WTC11 (cell line): ENCODE data around the gene MACROD2. TPM values are rescaled to one million over a fixed set of nuclear protein-coding genes. Genes with fewer than 3 reads are reported as not detected.

Experiments
- ATAC-seq: fragments of 200-7000 bp; cut with Tn5 transposase; 2 replicates; pipeline ENCODE4 v1.10.0; 2021; ENCODE audit warnings: mild to moderate bottlenecking, moderate library complexity
- CTCF ChIA-PET: fragments of 300-600 bp; sonication (Branson Sonifier 250); formaldehyde crosslinking; loops from one replicate; lab custom pipeline; 2021; ENCODE audit warnings: antibody characterized with exemption; lab: Charles Lee
- POLR2A ChIA-PET: fragments of 350-600 bp; sonication (Branson Sonifier 250); formaldehyde crosslinking; loops from one replicate; lab custom pipeline; 2021; ENCODE audit warnings: antibody characterized with exemption; lab: Charles Lee
- DNase-seq: peaks from one replicate; pipeline ENCODE4 v3.0.0; 2021; ENCODE audit warnings: low spot score
- H3K27ac Mint-ChIP-seq: 2 replicates; pipeline ENCODE4 v1.8.0; 2021; ENCODE audit warnings: mixed read lengths
- H3K27me3 Mint-ChIP-seq: 2 replicates; pipeline ENCODE4 v1.8.0; 2021; ENCODE audit warnings: low read depth, mild to moderate bottlenecking, moderate library complexity, mixed read lengths
- H3K36me3 Mint-ChIP-seq: 2 replicates; pipeline ENCODE4 v1.8.0; 2021; ENCODE audit warnings: mixed read lengths
- H3K4me1 Mint-ChIP-seq: 2 replicates; pipeline ENCODE4 v1.8.0; 2022; ENCODE audit warnings: mixed read lengths
- H3K4me3 Mint-ChIP-seq: 2 replicates; pipeline ENCODE4 v1.8.0; 2021; ENCODE audit warnings: mild to moderate bottlenecking, moderate library complexity, mixed read lengths
- H3K9me3 Mint-ChIP-seq: 2 replicates; pipeline ENCODE4 v1.8.0; 2021; ENCODE audit warnings: mixed read lengths
- ETV6 ChIP-seq: sonication (generic); formaldehyde crosslinking; IDR thresholded peaks from 2 replicates; pipeline ENCODE4 v1.8.1; 2022; ENCODE audit warnings: mild to moderate bottlenecking, missing genetic modification reagents
- GABPB1 ChIP-seq: sonication (generic); formaldehyde crosslinking; IDR thresholded peaks from 2 replicates; pipeline ENCODE4 v1.8.1; 2023; ENCODE audit warnings: mild to moderate bottlenecking, missing genetic modification reagents
- NFE2L1 ChIP-seq: sonication (generic); formaldehyde crosslinking; IDR thresholded peaks from 2 replicates; pipeline ENCODE4 v1.8.1; 2023; ENCODE audit warnings: missing genetic modification reagents
- OVOL2 ChIP-seq: fragments of 250-450 bp; sonication (Bioruptor Pico); IDR thresholded peaks from 2 replicates; pipeline ENCODE4 v1.9.0; 2021; ENCODE audit warnings: mild to moderate bottlenecking, borderline replicate concordance
- SMAD3 ChIP-seq: sonication (generic); formaldehyde crosslinking; IDR thresholded peaks from 2 replicates; pipeline ENCODE4 v1.8.0; 2022; ENCODE audit warnings: missing genetic modification reagents, mild to moderate bottlenecking, borderline replicate concordance
- SMAD4 ChIP-seq: sonication (generic); formaldehyde crosslinking; IDR thresholded peaks from 2 replicates; pipeline ENCODE4 v1.8.0; 2022; ENCODE audit warnings: mild to moderate bottlenecking, missing genetic modification reagents
- SOX15 ChIP-seq: fragments of 250-450 bp; sonication (Bioruptor Pico); IDR thresholded peaks from 2 replicates; pipeline ENCODE4 v1.9.0; 2021; ENCODE audit warnings: mild to moderate bottlenecking
- SP1 ChIP-seq: sonication (generic); formaldehyde crosslinking; conservative IDR thresholded peaks from 2 replicates; pipeline ENCODE4 v1.8.1; 2022; ENCODE audit warnings: missing genetic modification reagents
- TP53 ChIP-seq: sonication (generic); formaldehyde crosslinking; IDR thresholded peaks from 2 replicates; pipeline ENCODE4 v1.8.1; 2023; ENCODE audit warnings: mild to moderate bottlenecking, missing genetic modification reagents
- ZBTB21 ChIP-seq: sonication (generic); formaldehyde crosslinking; IDR thresholded peaks from 2 replicates; pipeline ENCODE4 v1.8.1; 2023; ENCODE audit warnings: mild to moderate bottlenecking, missing genetic modification reagents, borderline replicate concordance
- ZNF138 ChIP-seq: sonication (generic); formaldehyde crosslinking; conservative IDR thresholded peaks from 2 replicates; pipeline ENCODE4 v1.8.1; 2022; ENCODE audit warnings: mild to moderate bottlenecking, moderate library complexity, missing genetic modification reagents
- ZNF219 ChIP-seq: sonication (generic); formaldehyde crosslinking; IDR thresholded peaks from 2 replicates; pipeline ENCODE4 v1.8.0; 2023; ENCODE audit warnings: missing genetic modification reagents, mild to moderate bottlenecking, borderline replicate concordance
- ZNF396 ChIP-seq: fragments of 250-450 bp; sonication (Bioruptor Pico); IDR thresholded peaks from 2 replicates; pipeline ENCODE4 v1.8.0; 2021; ENCODE audit warnings: mild to moderate bottlenecking, moderate library complexity, borderline replicate concordance
- total RNA-seq: library from RNA; stranded (reverse); gene quantifications from 3 replicates; pipeline ENCODE4 v1.2.3, GENCODE V29; 2021
- TF ChIP-seq, protein P1 (sequence below): sonication (generic); formaldehyde crosslinking; IDR thresholded peaks from 2 replicates; pipeline ENCODE4 v1.8.0; 2023; ENCODE audit warnings: mild to moderate bottlenecking, missing genetic modification reagents
- TF ChIP-seq, protein P2 (sequence below): sonication (generic); formaldehyde crosslinking; IDR thresholded peaks from 2 replicates; pipeline ENCODE4 v1.8.1; 2023; ENCODE audit warnings: mild to moderate bottlenecking, missing genetic modification reagents, moderate library complexity
- TF ChIP-seq, protein P3 (sequence below): fragments of 200-600 bp; IDR thresholded peaks from 2 replicates; pipeline ENCODE4 v1.8.0; 2022; ENCODE audit warnings: antibody characterized with exemption
- TF ChIP-seq, protein P4 (sequence below): sonication (generic); formaldehyde crosslinking; IDR thresholded peaks from 2 replicates; pipeline ENCODE4 v1.8.0; 2023; ENCODE audit warnings: missing genetic modification reagents
- TF ChIP-seq, protein P5 (sequence below): sonication (generic); formaldehyde crosslinking; IDR thresholded peaks from 2 replicates; pipeline ENCODE4 v1.8.1; 2023; ENCODE audit warnings: mild to moderate bottlenecking, missing genetic modification reagents
- TF ChIP-seq, protein P6 (sequence below): fragments of 250-450 bp; sonication (Bioruptor Pico); IDR thresholded peaks from 2 replicates; pipeline ENCODE4 v1.9.0; 2021; ENCODE audit warnings: mild to moderate bottlenecking, borderline replicate concordance
- TF ChIP-seq, protein P7 (sequence below): sonication (generic); formaldehyde crosslinking; IDR thresholded peaks from 2 replicates; pipeline ENCODE4 v1.8.1; 2023; ENCODE audit warnings: mild to moderate bottlenecking, moderate library complexity, missing genetic modification reagents

The MACROD2 gene
- total RNA-seq, 1 experiment from 2014 or later: 4.1 TPM

DNA sequence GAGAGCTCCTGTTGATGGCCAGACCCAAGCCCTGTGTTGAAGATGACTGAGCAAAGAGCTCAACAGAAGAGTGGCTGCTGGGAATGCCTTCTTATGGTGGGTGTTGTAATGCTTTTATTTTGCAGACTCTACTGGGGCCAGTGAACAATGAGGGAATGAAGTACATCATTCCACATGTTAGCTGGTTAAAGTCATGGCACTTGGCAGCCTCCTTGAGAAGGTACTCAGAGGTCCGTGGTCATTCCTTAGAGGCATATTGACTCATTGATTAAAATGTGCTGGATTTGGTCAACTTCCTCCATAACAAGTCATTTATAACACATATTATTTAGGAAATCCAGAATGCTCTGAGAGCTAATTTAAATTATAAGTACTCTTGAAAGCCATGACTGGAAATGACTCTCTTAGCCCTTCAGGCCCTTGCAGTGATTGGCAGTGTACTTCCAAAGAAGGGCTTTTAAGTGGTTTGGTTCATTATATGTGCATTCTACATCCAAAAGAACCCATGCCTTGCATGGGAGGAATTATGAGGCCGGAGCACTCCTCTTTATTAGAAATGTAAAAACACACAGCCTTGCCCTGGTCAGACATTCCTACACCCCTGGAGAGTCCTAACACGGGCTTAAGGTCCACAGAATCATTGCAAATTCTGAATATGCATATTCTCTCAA, 1601.0 kb downstream of the MACROD2 start (continued):
- TF ChIP-seq, protein P1, sequence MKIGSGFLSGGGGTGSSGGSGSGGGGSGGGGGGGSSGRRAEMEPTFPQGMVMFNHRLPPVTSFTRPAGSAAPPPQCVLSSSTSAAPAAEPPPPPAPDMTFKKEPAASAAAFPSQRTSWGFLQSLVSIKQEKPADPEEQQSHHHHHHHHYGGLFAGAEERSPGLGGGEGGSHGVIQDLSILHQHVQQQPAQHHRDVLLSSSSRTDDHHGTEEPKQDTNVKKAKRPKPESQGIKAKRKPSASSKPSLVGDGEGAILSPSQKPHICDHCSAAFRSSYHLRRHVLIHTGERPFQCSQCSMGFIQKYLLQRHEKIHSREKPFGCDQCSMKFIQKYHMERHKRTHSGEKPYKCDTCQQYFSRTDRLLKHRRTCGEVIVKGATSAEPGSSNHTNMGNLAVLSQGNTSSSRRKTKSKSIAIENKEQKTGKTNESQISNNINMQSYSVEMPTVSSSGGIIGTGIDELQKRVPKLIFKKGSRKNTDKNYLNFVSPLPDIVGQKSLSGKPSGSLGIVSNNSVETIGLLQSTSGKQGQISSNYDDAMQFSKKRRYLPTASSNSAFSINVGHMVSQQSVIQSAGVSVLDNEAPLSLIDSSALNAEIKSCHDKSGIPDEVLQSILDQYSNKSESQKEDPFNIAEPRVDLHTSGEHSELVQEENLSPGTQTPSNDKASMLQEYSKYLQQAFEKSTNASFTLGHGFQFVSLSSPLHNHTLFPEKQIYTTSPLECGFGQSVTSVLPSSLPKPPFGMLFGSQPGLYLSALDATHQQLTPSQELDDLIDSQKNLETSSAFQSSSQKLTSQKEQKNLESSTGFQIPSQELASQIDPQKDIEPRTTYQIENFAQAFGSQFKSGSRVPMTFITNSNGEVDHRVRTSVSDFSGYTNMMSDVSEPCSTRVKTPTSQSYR: no peak
- no peak for TF ChIP-seq TP53 (CRISPR knock-in tag)

DNA sequence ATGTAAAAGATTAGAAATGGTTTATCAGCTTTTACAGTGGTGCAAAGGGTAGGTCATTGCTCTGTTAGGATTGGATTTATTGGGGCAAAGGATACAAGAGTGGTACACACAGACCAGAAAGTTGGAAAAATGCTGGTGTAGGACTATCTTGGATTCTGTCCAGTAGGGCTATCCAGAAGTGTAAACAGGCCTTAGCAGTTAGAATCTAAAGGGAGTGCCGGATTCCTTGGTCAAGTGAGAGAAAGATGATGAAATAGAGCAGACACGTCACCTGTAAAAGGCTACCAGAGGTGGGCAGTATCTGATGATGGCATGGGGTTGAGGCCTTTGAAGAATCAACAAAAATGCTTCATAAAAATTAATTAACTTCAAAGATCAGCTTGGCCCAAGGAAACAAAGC, 1602.0 kb downstream of the MACROD2 start:
- Mint-ChIP-seq H3K36me3 (no peaks in the 10 kb centered on the region), H3K9me3 (peaks cover 8% of the 10 kb centered on the region; the same call in 1 of the 2 replicates), H3K27me3 (no peaks in the 10 kb centered on the region), H3K27ac (no peak overlapping the region), H3K4me3 (no peak overlapping the region), H3K4me1 (no peaks in the 10 kb centered on the region)
- CTCF ChIA-PET: no interaction called here
- no peak for TF ChIP-seq ZNF219
- TF ChIP-seq OVOL2 (CRISPR knock-in tag): no peak
- TF ChIP-seq GABPB1 (CRISPR knock-in tag): no peak
- TF ChIP-seq, protein P2, sequence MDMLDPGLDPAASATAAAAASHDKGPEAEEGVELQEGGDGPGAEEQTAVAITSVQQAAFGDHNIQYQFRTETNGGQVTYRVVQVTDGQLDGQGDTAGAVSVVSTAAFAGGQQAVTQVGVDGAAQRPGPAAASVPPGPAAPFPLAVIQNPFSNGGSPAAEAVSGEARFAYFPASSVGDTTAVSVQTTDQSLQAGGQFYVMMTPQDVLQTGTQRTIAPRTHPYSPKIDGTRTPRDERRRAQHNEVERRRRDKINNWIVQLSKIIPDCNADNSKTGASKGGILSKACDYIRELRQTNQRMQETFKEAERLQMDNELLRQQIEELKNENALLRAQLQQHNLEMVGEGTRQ (CRISPR knock-in tag): no peak
- no peak for TF ChIP-seq SOX15 (CRISPR knock-in tag)
- no peak for TF ChIP-seq SMAD3
- no peak for TF ChIP-seq ZBTB21
- no peak for TF ChIP-seq ZNF138 (CRISPR knock-in tag)
- TF ChIP-seq, protein P3, sequence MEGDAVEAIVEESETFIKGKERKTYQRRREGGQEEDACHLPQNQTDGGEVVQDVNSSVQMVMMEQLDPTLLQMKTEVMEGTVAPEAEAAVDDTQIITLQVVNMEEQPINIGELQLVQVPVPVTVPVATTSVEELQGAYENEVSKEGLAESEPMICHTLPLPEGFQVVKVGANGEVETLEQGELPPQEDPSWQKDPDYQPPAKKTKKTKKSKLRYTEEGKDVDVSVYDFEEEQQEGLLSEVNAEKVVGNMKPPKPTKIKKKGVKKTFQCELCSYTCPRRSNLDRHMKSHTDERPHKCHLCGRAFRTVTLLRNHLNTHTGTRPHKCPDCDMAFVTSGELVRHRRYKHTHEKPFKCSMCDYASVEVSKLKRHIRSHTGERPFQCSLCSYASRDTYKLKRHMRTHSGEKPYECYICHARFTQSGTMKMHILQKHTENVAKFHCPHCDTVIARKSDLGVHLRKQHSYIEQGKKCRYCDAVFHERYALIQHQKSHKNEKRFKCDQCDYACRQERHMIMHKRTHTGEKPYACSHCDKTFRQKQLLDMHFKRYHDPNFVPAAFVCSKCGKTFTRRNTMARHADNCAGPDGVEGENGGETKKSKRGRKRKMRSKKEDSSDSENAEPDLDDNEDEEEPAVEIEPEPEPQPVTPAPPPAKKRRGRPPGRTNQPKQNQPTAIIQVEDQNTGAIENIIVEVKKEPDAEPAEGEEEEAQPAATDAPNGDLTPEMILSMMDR: no peak
- POLR2A ChIA-PET: no interaction called here
- no peak for ATAC-seq
- DNase-seq: no peak

DNA sequence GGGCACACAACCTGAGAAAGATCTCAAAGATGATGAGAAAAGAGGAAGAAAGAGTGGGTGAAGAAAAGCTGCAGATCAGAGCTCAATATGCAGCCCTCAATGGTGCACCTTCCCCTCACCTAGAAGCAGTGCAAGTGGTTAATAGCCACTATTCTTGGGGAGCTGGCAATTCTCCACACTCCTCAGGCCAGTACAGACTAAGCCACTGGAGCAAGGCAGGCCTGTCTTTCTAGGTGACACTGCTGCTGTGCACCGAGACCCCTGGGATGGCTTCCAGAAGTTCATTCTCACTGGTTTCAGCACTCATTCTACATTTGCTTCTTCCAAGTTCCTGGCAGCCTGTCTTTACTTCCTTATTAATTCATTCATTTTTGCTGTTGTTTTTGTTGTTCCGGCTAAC, 1604.6 kb downstream of the MACROD2 start:
- H3K4me1 Mint-ChIP-seq: no peaks in the 10 kb centered on the region
- no peaks in the 10 kb centered on the region for H3K36me3 Mint-ChIP-seq
- ChIA-PET POLR2A (no interaction called here), CTCF (no interaction called here)
- no peaks in the 10 kb centered on the region for H3K27me3 Mint-ChIP-seq
- no peak overlapping the region for H3K27ac Mint-ChIP-seq
- no peak for ATAC-seq
- H3K4me3 Mint-ChIP-seq: no peak overlapping the region
- no peak for DNase-seq
- peaks cover 10% of the 10 kb centered on the region; the same call in 1 of the 2 replicates for H3K9me3 Mint-ChIP-seq
- TF ChIP-seq ETV6 (CRISPR knock-in tag) (no peak), ZNF138 (CRISPR knock-in tag) (no peak), NFE2L1 (CRISPR knock-in tag) (no peak), SMAD4 (CRISPR knock-in tag) (no peak), ZNF396 (CRISPR knock-in tag) (no peak), SP1 (CRISPR knock-in tag) (no peak), SOX15 (CRISPR knock-in tag) (no peak)
- TF ChIP-seq, protein P4, sequence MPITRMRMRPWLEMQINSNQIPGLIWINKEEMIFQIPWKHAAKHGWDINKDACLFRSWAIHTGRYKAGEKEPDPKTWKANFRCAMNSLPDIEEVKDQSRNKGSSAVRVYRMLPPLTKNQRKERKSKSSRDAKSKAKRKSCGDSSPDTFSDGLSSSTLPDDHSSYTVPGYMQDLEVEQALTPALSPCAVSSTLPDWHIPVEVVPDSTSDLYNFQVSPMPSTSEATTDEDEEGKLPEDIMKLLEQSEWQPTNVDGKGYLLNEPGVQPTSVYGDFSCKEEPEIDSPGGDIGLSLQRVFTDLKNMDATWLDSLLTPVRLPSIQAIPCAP: no peak
- TF ChIP-seq, protein P5, sequence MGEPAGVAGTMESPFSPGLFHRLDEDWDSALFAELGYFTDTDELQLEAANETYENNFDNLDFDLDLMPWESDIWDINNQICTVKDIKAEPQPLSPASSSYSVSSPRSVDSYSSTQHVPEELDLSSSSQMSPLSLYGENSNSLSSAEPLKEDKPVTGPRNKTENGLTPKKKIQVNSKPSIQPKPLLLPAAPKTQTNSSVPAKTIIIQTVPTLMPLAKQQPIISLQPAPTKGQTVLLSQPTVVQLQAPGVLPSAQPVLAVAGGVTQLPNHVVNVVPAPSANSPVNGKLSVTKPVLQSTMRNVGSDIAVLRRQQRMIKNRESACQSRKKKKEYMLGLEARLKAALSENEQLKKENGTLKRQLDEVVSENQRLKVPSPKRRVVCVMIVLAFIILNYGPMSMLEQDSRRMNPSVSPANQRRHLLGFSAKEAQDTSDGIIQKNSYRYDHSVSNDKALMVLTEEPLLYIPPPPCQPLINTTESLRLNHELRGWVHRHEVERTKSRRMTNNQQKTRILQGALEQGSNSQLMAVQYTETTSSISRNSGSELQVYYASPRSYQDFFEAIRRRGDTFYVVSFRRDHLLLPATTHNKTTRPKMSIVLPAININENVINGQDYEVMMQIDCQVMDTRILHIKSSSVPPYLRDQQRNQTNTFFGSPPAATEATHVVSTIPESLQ (CRISPR knock-in tag): no peak
- TF ChIP-seq, protein P6, sequence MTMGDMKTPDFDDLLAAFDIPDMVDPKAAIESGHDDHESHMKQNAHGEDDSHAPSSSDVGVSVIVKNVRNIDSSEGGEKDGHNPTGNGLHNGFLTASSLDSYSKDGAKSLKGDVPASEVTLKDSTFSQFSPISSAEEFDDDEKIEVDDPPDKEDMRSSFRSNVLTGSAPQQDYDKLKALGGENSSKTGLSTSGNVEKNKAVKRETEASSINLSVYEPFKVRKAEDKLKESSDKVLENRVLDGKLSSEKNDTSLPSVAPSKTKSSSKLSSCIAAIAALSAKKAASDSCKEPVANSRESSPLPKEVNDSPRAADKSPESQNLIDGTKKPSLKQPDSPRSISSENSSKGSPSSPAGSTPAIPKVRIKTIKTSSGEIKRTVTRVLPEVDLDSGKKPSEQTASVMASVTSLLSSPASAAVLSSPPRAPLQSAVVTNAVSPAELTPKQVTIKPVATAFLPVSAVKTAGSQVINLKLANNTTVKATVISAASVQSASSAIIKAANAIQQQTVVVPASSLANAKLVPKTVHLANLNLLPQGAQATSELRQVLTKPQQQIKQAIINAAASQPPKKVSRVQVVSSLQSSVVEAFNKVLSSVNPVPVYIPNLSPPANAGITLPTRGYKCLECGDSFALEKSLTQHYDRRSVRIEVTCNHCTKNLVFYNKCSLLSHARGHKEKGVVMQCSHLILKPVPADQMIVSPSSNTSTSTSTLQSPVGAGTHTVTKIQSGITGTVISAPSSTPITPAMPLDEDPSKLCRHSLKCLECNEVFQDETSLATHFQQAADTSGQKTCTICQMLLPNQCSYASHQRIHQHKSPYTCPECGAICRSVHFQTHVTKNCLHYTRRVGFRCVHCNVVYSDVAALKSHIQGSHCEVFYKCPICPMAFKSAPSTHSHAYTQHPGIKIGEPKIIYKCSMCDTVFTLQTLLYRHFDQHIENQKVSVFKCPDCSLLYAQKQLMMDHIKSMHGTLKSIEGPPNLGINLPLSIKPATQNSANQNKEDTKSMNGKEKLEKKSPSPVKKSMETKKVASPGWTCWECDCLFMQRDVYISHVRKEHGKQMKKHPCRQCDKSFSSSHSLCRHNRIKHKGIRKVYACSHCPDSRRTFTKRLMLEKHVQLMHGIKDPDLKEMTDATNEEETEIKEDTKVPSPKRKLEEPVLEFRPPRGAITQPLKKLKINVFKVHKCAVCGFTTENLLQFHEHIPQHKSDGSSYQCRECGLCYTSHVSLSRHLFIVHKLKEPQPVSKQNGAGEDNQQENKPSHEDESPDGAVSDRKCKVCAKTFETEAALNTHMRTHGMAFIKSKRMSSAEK (CRISPR knock-in tag): no peak
- TF ChIP-seq, protein P7, sequence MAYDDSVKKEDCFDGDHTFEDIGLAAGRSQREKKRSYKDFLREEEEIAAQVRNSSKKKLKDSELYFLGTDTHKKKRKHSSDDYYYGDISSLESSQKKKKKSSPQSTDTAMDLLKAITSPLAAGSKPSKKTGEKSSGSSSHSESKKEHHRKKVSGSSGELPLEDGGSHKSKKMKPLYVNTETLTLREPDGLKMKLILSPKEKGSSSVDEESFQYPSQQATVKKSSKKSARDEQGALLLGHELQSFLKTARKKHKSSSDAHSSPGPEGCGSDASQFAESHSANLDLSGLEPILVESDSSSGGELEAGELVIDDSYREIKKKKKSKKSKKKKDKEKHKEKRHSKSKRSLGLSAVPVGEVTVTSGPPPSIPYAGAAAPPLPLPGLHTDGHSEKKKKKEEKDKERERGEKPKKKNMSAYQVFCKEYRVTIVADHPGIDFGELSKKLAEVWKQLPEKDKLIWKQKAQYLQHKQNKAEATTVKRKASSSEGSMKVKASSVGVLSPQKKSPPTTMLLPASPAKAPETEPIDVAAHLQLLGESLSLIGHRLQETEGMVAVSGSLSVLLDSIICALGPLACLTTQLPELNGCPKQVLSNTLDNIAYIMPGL: no peak
